ENCODE data around the gene ID2.
A peak's percentile ranks its signal among the peaks of the same experiment; 100 is the strongest.
"Not testable (repeated sequence)": the region's sequence is repeated elsewhere in the genome, so short reads cannot be mapped to it uniquely, and the experiment has no call there.

ID2 gene

GRCh38 chr2:8685697-8686358 is 4.0 kb downstream of the ID2 start:
- DNase-seq (ENCODE audit: low read depth), result peak; percentile 70

GRCh38 chr2:8691859-8692437 is 10.1 kb downstream of the ID2 start:
- DNase-seq (ENCODE audit: low read depth), result no peak

GRCh38 chr2:8692783-8693156 is 10.9 kb downstream of the ID2 start:
- no peak for DNase-seq (ENCODE audit: low read depth)

- DNase-seq (ENCODE audit: low read depth), result no peak
Observed at GRCh38 chr2:8693157-8693821, 11.4 kb downstream of the ID2 start.

- no peak for DNase-seq (ENCODE audit: low read depth)
Observed at GRCh38 chr2:8694737-8695136, 12.9 kb downstream of the ID2 start.

- DNase-seq (ENCODE audit: low read depth), result no peak
Observed at GRCh38 chr2:8697190-8697589, 15.3 kb downstream of the ID2 start.

- DNase-seq (ENCODE audit: low read depth), result no peak
Observed at GRCh38 chr2:8699839-8700238, 18.0 kb downstream of the ID2 start.

GRCh38 chr2:8701681-8702379 is 20.0 kb downstream of the ID2 start:
- no peak for DNase-seq (ENCODE audit: low read depth)

- no peak for DNase-seq (ENCODE audit: low read depth)
Observed at GRCh38 chr2:8704906-8705305, 23.1 kb downstream of the ID2 start.

GRCh38 chr2:8709611-8710010 is 27.8 kb downstream of the ID2 start:
- DNase-seq (ENCODE audit: low read depth), result no peak

GRCh38 chr2:8710951-8711350 is 29.1 kb downstream of the ID2 start:
- no peak for DNase-seq (ENCODE audit: low read depth)

GRCh38 chr2:8714283-8714682 is 32.4 kb downstream of the ID2 start:
- DNase-seq (ENCODE audit: low read depth), result no peak

GRCh38 chr2:8714971-8715370 is 33.1 kb downstream of the ID2 start:
- DNase-seq (ENCODE audit: low read depth), result no peak

GRCh38 chr2:8719528-8719927 is 37.7 kb downstream of the ID2 start:
- DNase-seq (ENCODE audit: low read depth), result no peak

GRCh38 chr2:8720741-8721140 is 38.9 kb downstream of the ID2 start:
- no peak for DNase-seq (ENCODE audit: low read depth)

GRCh38 chr2:8721410-8721809 is 39.6 kb downstream of the ID2 start:
- DNase-seq (ENCODE audit: low read depth), result no peak

- no peak for DNase-seq (ENCODE audit: low read depth)
Observed at GRCh38 chr2:8722986-8723385, 41.1 kb downstream of the ID2 start.

- no peak for DNase-seq (ENCODE audit: low read depth)
Observed at GRCh38 chr2:8725838-8726237, 44.0 kb downstream of the ID2 start.

GRCh38 chr2:8728305-8729015 is 46.6 kb downstream of the ID2 start:
- DNase-seq (ENCODE audit: low read depth), result no peak

GRCh38 chr2:8729101-8729500 is 47.2 kb downstream of the ID2 start:
- not testable (repeated sequence) for DNase-seq (ENCODE audit: low read depth)

GRCh38 chr2:8729939-8730338 is 48.1 kb downstream of the ID2 start:
- DNase-seq (ENCODE audit: low read depth), result no peak

- no peak for DNase-seq (ENCODE audit: low read depth)
Observed at GRCh38 chr2:8732601-8733000, 50.7 kb downstream of the ID2 start.
